Stimulated activated memory B cell treated with anti-CD40 and anti-IgM and Interleukin-4, amounts not matched to agents 10 μg/mL and 1 μg/mL and 100 μg/mL, for 72 hours (primary cell): Measurements from ENCODE around the gene ORMDL1.

Experiments
- ATAC-seq: fragments of 150-1000 bp; cut with Tn5 transposase; 2 replicates; pipeline ENCODE4 v1.10.0; 2021
- H3K27ac Mint-ChIP-seq: one replicate; pipeline ENCODE4 v1.8.0; 2022; ENCODE audit warnings: mild to moderate bottlenecking, mixed read lengths
- H3K27me3 Mint-ChIP-seq: one replicate; pipeline ENCODE4 v1.8.0; 2022; ENCODE audit warnings: mixed read lengths
- H3K36me3 Mint-ChIP-seq: one replicate; pipeline ENCODE4 v1.8.0; 2022; ENCODE audit warnings: mixed read lengths
- H3K4me1 Mint-ChIP-seq: one replicate; pipeline ENCODE4 v1.8.0; 2022; ENCODE audit warnings: mixed read lengths
- H3K4me3 Mint-ChIP-seq: one replicate; pipeline ENCODE4 v1.8.0; 2022; ENCODE audit warnings: mild to moderate bottlenecking, moderate library complexity, mixed read lengths
- H3K9me3 Mint-ChIP-seq: one replicate; pipeline ENCODE4 v1.8.0; 2022; ENCODE audit warnings: mixed read lengths

Gene ORMDL1

GRCh38 chr2:189783927-189784867, at the start of gene ORMDL1, which contains the start of gene PMS1:
ORMDL1 (minus strand) TSS chr2:189784339; CDS start chr2:189782595, 1,744 bp downstream.
PMS1 (plus strand) TSS chr2:189784450; CDS start chr2:189791810, 7,360 bp downstream.
- ATAC-seq = peak; percentile 99
- Mint-ChIP-seq H3K4me3 (peak within 1 kb of the TSS; percentile 91), H3K27me3 (no peaks in the 10 kb centered on the region), H3K36me3 (peaks cover 34% of the 10 kb centered on the region), H3K4me1 (peaks cover 40% of the 10 kb centered on the region), H3K9me3 (no peaks in the 10 kb centered on the region), H3K27ac (peak within 1 kb of the TSS; percentile 93)

GRCh38 chr2:189830510-189830909, 46.4 kb upstream of the ORMDL1 start:
- peak overlapping the region; percentile 9 for H3K27ac Mint-ChIP-seq
- ATAC-seq = no peak
- no peaks in the 10 kb centered on the region for H3K27me3 Mint-ChIP-seq
- peaks cover 58% of the 10 kb centered on the region for H3K36me3 Mint-ChIP-seq
- H3K4me3 Mint-ChIP-seq = no peak overlapping the region
- H3K9me3 Mint-ChIP-seq = no peaks in the 10 kb centered on the region
- H3K4me1 Mint-ChIP-seq = peaks cover 8% of the 10 kb centered on the region

GRCh38 chr2:189829102-189829833, 45.1 kb upstream of the ORMDL1 start:
- Mint-ChIP-seq H3K36me3 (peaks cover 56% of the 10 kb centered on the region), H3K4me3 (no peak overlapping the region), H3K9me3 (no peaks in the 10 kb centered on the region), H3K27ac (no peak overlapping the region), H3K27me3 (no peaks in the 10 kb centered on the region), H3K4me1 (peaks cover 6% of the 10 kb centered on the region)
- no peak for ATAC-seq

- Mint-ChIP-seq H3K4me3 (no peak overlapping the region), H3K27ac (no peak overlapping the region), H3K9me3 (no peaks in the 10 kb centered on the region), H3K4me1 (no peaks in the 10 kb centered on the region), H3K27me3 (no peaks in the 10 kb centered on the region), H3K36me3 (peaks cover 51% of the 10 kb centered on the region)
- no peak for ATAC-seq
Observed at GRCh38 chr2:189826039-189826438, 41.9 kb upstream of the ORMDL1 start.

- H3K9me3 Mint-ChIP-seq = no peaks in the 10 kb centered on the region
- H3K27ac Mint-ChIP-seq = no peak overlapping the region
- H3K27me3 Mint-ChIP-seq = no peaks in the 10 kb centered on the region
- H3K4me3 Mint-ChIP-seq = no peak overlapping the region
- peaks cover 50% of the 10 kb centered on the region for H3K36me3 Mint-ChIP-seq
- H3K4me1 Mint-ChIP-seq = no peaks in the 10 kb centered on the region
- ATAC-seq = no peak
Observed at GRCh38 chr2:189824694-189825396, 40.7 kb upstream of the ORMDL1 start.

- Mint-ChIP-seq H3K9me3 (no peaks in the 10 kb centered on the region), H3K27me3 (no peaks in the 10 kb centered on the region)
- ATAC-seq = peak; percentile 66
Observed at GRCh38 chr2:189821953-189822748, 38.0 kb upstream of the ORMDL1 start.

GRCh38 chr2:189819297-189819704, 35.2 kb upstream of the ORMDL1 start:
- Mint-ChIP-seq H3K36me3 (peaks cover 63% of the 10 kb centered on the region), H3K9me3 (no peaks in the 10 kb centered on the region), H3K27ac (no peak overlapping the region), H3K4me3 (no peak overlapping the region), H3K27me3 (no peaks in the 10 kb centered on the region), H3K4me1 (peaks cover 6% of the 10 kb centered on the region)
- no peak for ATAC-seq

More at GRCh38 chr2:189821953-189822748, 38.0 kb upstream of the ORMDL1 start:
- H3K4me1 Mint-ChIP-seq = peaks cover 6% of the 10 kb centered on the region
- peaks cover 49% of the 10 kb centered on the region for H3K36me3 Mint-ChIP-seq
- H3K4me3 Mint-ChIP-seq = no peak overlapping the region
- H3K27ac Mint-ChIP-seq = no peak overlapping the region

- no peak for ATAC-seq
- H3K36me3 Mint-ChIP-seq = peaks cover 71% of the 10 kb centered on the region
Observed at GRCh38 chr2:189818249-189819038, 34.3 kb upstream of the ORMDL1 start.

GRCh38 chr2:189803431-189803830, 19.3 kb upstream of the ORMDL1 start:
- no peak for ATAC-seq
- H3K36me3 Mint-ChIP-seq = peaks cover 27% of the 10 kb centered on the region
- H3K9me3 Mint-ChIP-seq = no peaks in the 10 kb centered on the region
- no peaks in the 10 kb centered on the region for H3K27me3 Mint-ChIP-seq
- no peak overlapping the region for H3K4me3 Mint-ChIP-seq
- H3K4me1 Mint-ChIP-seq = no peaks in the 10 kb centered on the region
- no peak overlapping the region for H3K27ac Mint-ChIP-seq

More at GRCh38 chr2:189818249-189819038, 34.3 kb upstream of the ORMDL1 start:
- H3K27ac Mint-ChIP-seq = no peak overlapping the region
- H3K4me3 Mint-ChIP-seq = no peak overlapping the region
- H3K4me1 Mint-ChIP-seq = peaks cover 6% of the 10 kb centered on the region
- no peaks in the 10 kb centered on the region for H3K9me3 Mint-ChIP-seq
- H3K27me3 Mint-ChIP-seq = no peaks in the 10 kb centered on the region

GRCh38 chr2:189802396-189802912, 18.3 kb upstream of the ORMDL1 start:
- no peaks in the 10 kb centered on the region for H3K9me3 Mint-ChIP-seq
- peaks cover 33% of the 10 kb centered on the region for H3K36me3 Mint-ChIP-seq
- no peaks in the 10 kb centered on the region for H3K4me1 Mint-ChIP-seq
- H3K27me3 Mint-ChIP-seq = no peaks in the 10 kb centered on the region
- no peak for ATAC-seq
- no peak overlapping the region for H3K4me3 Mint-ChIP-seq
- no peak overlapping the region for H3K27ac Mint-ChIP-seq

- H3K27ac Mint-ChIP-seq = no peak overlapping the region
- ATAC-seq = no peak
- no peaks in the 10 kb centered on the region for H3K9me3 Mint-ChIP-seq
- H3K36me3 Mint-ChIP-seq = peaks cover 33% of the 10 kb centered on the region
- H3K4me3 Mint-ChIP-seq = no peak overlapping the region
- no peaks in the 10 kb centered on the region for H3K27me3 Mint-ChIP-seq
- no peaks in the 10 kb centered on the region for H3K4me1 Mint-ChIP-seq
Observed at GRCh38 chr2:189799531-189799930, 15.4 kb upstream of the ORMDL1 start.

- peaks cover 33% of the 10 kb centered on the region for H3K36me3 Mint-ChIP-seq
- no peak overlapping the region for H3K27ac Mint-ChIP-seq
- ATAC-seq = no peak
- H3K4me3 Mint-ChIP-seq = no peak overlapping the region
- no peaks in the 10 kb centered on the region for H3K27me3 Mint-ChIP-seq
- H3K9me3 Mint-ChIP-seq = no peaks in the 10 kb centered on the region
- H3K4me1 Mint-ChIP-seq = no peaks in the 10 kb centered on the region
Observed at GRCh38 chr2:189799030-189799331, 14.8 kb upstream of the ORMDL1 start.

- no peaks in the 10 kb centered on the region for H3K4me1 Mint-ChIP-seq
- no peak for ATAC-seq
- H3K27me3 Mint-ChIP-seq = no peaks in the 10 kb centered on the region
- H3K9me3 Mint-ChIP-seq = no peaks in the 10 kb centered on the region
- H3K36me3 Mint-ChIP-seq = peaks cover 33% of the 10 kb centered on the region
- no peak overlapping the region for H3K4me3 Mint-ChIP-seq
- no peak overlapping the region for H3K27ac Mint-ChIP-seq
Observed at GRCh38 chr2:189798312-189799029, 14.3 kb upstream of the ORMDL1 start.
